HEK293 (cell line): ENCODE measurements around the gene IFT80.

Source experiments
- CTCF ChIP-seq: fragments of 450-650 bp; formaldehyde crosslinking; IDR thresholded peaks from 2 replicates; pipeline ENCODE4 v1.5.1; 2016; ENCODE audit warnings: missing biosample characterization, missing genetic modification characterization
- PATZ1 ChIP-seq: fragments of 450-650 bp; formaldehyde crosslinking; IDR thresholded peaks from 2 replicates; pipeline ENCODE4 v1.5.1; 2016; ENCODE audit warnings: missing biosample characterization, missing genetic modification characterization
- PRDM6 ChIP-seq: fragments of 450-650 bp; formaldehyde crosslinking; IDR thresholded peaks from 2 replicates; pipeline ENCODE4 v1.5.1; 2017; ENCODE audit warnings: missing biosample characterization, missing genetic modification characterization
- YY1 ChIP-seq: fragments of 450-650 bp; formaldehyde crosslinking; IDR thresholded peaks from 2 replicates; pipeline ENCODE4 v1.5.1; 2018; ENCODE audit warnings: missing biosample characterization, missing genetic modification characterization
- ZBTB17 ChIP-seq: fragments of 450-650 bp; formaldehyde crosslinking; IDR thresholded peaks from 2 replicates; pipeline ENCODE4 v1.5.1; 2016; ENCODE audit warnings: missing biosample characterization, missing genetic modification characterization
- ZNF280D ChIP-seq: fragments of 450-650 bp; formaldehyde crosslinking; IDR thresholded peaks from 2 replicates; pipeline ENCODE4 v1.5.1; 2016; ENCODE audit warnings: missing biosample characterization, missing genetic modification characterization
- ZNF292 ChIP-seq: fragments of 450-650 bp; formaldehyde crosslinking; IDR thresholded peaks from 2 replicates; pipeline ENCODE4 v1.5.1; 2016; ENCODE audit warnings: low read depth, missing biosample characterization, missing genetic modification characterization, borderline replicate concordance
- ZNF302 ChIP-seq: fragments of 450-650 bp; formaldehyde crosslinking; IDR thresholded peaks from 2 replicates; pipeline ENCODE4 v1.5.1; 2016; ENCODE audit warnings: missing biosample characterization, missing genetic modification characterization, low read depth
- ZNF768 ChIP-seq: fragments of 450-650 bp; formaldehyde crosslinking; IDR thresholded peaks from 2 replicates; pipeline ENCODE4 v1.5.1; 2018; ENCODE audit warnings: missing biosample characterization, mild to moderate bottlenecking, missing genetic modification characterization
- ZNF776 ChIP-seq: fragments of 450-650 bp; formaldehyde crosslinking; IDR thresholded peaks from 2 replicates; pipeline ENCODE4 v1.5.0; 2017; ENCODE audit warnings: missing biosample characterization, missing genetic modification characterization, borderline replicate concordance

GRCh38 chr3:160400702-160401150 is 1.7 kb upstream of the IFT80 start:
- TF ChIP-seq YY1 (tag by site-specific recombination) (no peak), ZNF302 (tag by site-specific recombination) (no peak), ZBTB17 (no peak), ZNF768 (tag by site-specific recombination) (no peak), CTCF (no peak), ZNF292 (tag by site-specific recombination) (no peak), ZNF776 (tag by site-specific recombination) (no peak), PRDM6 (tag by site-specific recombination) (no peak), ZNF280D (tag by site-specific recombination) (no peak), PATZ1 (tag by site-specific recombination) (no peak)
